ENCODE measurements around the gene ARFRP1.

Gene ARFRP1

GRCh38 chr20:63743210-63743970 lies 35.6 kb upstream of the ARFRP1 start:
- no peak for DNase-seq

GRCh38 chr20:63742381-63743024 lies 34.7 kb upstream of the ARFRP1 start:
- DNase-seq = no peak

- no peak for DNase-seq
Observed at GRCh38 chr20:63741676-63742380, 34.1 kb upstream of the ARFRP1 start.

GRCh38 chr20:63741354-63741675 lies 33.5 kb upstream of the ARFRP1 start:
- no peak for DNase-seq

- peak in 1 of 2 donors; percentile 47 for DNase-seq
Observed at GRCh38 chr20:63740627-63741353, 33.0 kb upstream of the ARFRP1 start.

GRCh38 chr20:63740070-63740626 lies 32.4 kb upstream of the ARFRP1 start:
- DNase-seq = peak; percentile 56 to 74

GRCh38 chr20:63739130-63740069 lies 31.6 kb upstream of the ARFRP1 start, which contains the start of gene SLC2A4RG:
Gene SLC2A4RG (plus strand): TSS chr20:63739776. CDS start chr20:63739913, 137 bp downstream.
- DNase-seq = peak; percentile 71 to 84

- DNase-seq = peak in 1 of 2 donors; percentile 50
Observed at GRCh38 chr20:63738687-63739129, 30.9 kb upstream of the ARFRP1 start.

GRCh38 chr20:63737945-63738686 lies 30.3 kb upstream of the ARFRP1 start:
- peak in 1 of 2 donors; percentile 34 for DNase-seq

- DNase-seq = no peak
Observed at GRCh38 chr20:63737695-63737944, 29.8 kb upstream of the ARFRP1 start.

- peak in 1 of 2 donors; percentile 55 for DNase-seq
Observed at GRCh38 chr20:63736893-63737694, 29.3 kb upstream of the ARFRP1 start.

- peak; percentile 76 to 86 for DNase-seq
Observed at GRCh38 chr20:63735859-63736718, 28.3 kb upstream of the ARFRP1 start, which contains the start of gene LIME1. Gene LIME1 (plus strand): TSS chr20:63736664. CDS start chr20:63737550, 886 bp downstream.

- DNase-seq = no peak
Observed at GRCh38 chr20:63734946-63735858, 27.4 kb upstream of the ARFRP1 start.

GRCh38 chr20:63734111-63734945 lies 26.6 kb upstream of the ARFRP1 start:
- DNase-seq = no peak

GRCh38 chr20:63733579-63734081 lies 25.9 kb upstream of the ARFRP1 start:
- DNase-seq = no peak

GRCh38 chr20:63733117-63733516 lies 25.3 kb upstream of the ARFRP1 start:
- no peak for DNase-seq
